Measurements from ENCODE around the gene CYB5A. TPM values are rescaled to one million over a fixed set of nuclear protein-coding genes. Genes with fewer than 3 reads are reported as not detected.

The CYB5A gene
- total and polyA plus RNA-seq, 9 of the 15 experiments (the other 6 are each of a cell fraction or from before 2014, with no cell fraction given) = 11.9 to 22.6 (median 14.1) TPM

DNA sequence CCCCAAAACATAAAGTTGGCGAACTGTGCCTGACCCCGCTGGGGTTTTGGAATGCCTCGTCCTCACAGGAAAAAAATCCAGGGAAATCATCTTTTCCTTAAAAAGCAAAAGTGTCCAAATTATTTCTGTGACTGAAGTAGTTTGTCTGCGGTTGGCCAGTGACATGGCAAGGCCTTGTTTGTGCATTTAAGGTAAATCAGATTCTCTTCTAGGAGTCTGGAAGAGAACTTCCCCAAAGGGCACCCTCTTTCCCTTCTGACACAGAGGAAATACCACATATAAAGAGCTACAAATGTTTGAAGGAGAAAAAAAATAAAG lies 737 bp upstream of the CYB5A start (continued):
- TF ChIP-seq, protein P1, sequence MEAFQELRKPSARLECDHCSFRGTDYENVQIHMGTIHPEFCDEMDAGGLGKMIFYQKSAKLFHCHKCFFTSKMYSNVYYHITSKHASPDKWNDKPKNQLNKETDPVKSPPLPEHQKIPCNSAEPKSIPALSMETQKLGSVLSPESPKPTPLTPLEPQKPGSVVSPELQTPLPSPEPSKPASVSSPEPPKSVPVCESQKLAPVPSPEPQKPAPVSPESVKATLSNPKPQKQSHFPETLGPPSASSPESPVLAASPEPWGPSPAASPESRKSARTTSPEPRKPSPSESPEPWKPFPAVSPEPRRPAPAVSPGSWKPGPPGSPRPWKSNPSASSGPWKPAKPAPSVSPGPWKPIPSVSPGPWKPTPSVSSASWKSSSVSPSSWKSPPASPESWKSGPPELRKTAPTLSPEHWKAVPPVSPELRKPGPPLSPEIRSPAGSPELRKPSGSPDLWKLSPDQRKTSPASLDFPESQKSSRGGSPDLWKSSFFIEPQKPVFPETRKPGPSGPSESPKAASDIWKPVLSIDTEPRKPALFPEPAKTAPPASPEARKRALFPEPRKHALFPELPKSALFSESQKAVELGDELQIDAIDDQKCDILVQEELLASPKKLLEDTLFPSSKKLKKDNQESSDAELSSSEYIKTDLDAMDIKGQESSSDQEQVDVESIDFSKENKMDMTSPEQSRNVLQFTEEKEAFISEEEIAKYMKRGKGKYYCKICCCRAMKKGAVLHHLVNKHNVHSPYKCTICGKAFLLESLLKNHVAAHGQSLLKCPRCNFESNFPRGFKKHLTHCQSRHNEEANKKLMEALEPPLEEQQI (IDR thresholded peaks at IDR 0.05) = no peak
- TF ChIP-seq NONO (IDR thresholded peaks at IDR 0.05; ENCODE audit: low read depth in 2 of 2, low read length in 1 of 2) (no peak), CHD1 (IDR thresholded peaks at IDR 0.05; ENCODE audit: low read length) (no peak), PCBP1 (IDR thresholded peaks at IDR 0.05; ENCODE audit: low read depth, low read length, poor library complexity, severe bottlenecking) (no peak)
- TF ChIP-seq, protein P2, sequence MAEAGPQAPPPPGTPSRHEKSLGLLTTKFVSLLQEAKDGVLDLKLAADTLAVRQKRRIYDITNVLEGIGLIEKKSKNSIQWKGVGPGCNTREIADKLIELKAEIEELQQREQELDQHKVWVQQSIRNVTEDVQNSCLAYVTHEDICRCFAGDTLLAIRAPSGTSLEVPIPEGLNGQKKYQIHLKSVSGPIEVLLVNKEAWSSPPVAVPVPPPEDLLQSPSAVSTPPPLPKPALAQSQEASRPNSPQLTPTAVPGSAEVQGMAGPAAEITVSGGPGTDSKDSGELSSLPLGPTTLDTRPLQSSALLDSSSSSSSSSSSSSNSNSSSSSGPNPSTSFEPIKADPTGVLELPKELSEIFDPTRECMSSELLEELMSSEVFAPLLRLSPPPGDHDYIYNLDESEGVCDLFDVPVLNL (CRISPR knock-in tag; IDR thresholded peaks at IDR 0.05; ENCODE audit: low read depth) = no peak

DNA sequence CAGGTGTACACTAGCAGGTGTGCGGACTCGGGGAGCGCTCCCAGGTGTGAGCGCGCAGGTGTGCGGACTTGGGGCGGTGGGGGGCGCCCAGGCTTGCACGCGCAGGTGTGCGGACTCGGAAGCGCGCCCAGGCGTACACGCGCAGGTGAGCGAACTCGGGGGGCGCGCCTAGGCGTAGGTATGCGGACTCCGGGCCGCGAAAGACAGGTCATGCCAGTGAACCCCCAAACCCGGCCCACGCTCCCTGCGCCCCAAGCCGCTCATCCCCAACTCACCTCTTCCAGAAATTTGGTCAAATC lies 342 bp downstream of the CYB5A start:
- H3K9me1 ChIP-seq (ENCODE audit: control insufficient read depth, insufficient read depth, low read length) = no peaks in the 10 kb centered on the region
- POLR2A ChIA-PET = no interaction called here
- WGBS (ENCODE audit: insufficient coverage, low coverage, missing lambda C conversion rate) = no CpG with 5 or more reads among the region's 30 CpGs
- H3K9ac ChIP-seq (ENCODE audit: insufficient read depth in 1 of 2, low read depth in 2 of 2, low read length in 2 of 2) = peak overlapping the region; percentile 38 to 68; a peak in 3 of 4 replicates
- H3K4me1 ChIP-seq (replicated peaks in 1 of 2; ENCODE audit: control insufficient read depth in 2 of 2, insufficient read depth in 2 of 2, low read length in 2 of 2) = peaks cover 2 to 11% of the 10 kb centered on the region in 2 experiments; a peak in 3 of 5 replicates
- ATAC-seq = no peak
- no peak for DNase-seq (ENCODE audit: extremely low read depth in 1 of 4, low spot score in 3 of 4)
- H3K9me3 ChIP-seq (replicated peaks; ENCODE audit: control insufficient read depth, insufficient read depth, low read depth, low read length) = no peaks in the 10 kb centered on the region
- H3K79me2 ChIP-seq (ENCODE audit: control insufficient read depth, insufficient read depth, low read length) = no peaks in the 10 kb centered on the region; the same call in 2 of the 3 replicates
- no peak overlapping the region for H3K27ac ChIP-seq (ENCODE audit: extremely low read depth, low read depth, low read length)
- H2AFZ ChIP-seq (ENCODE audit: low read depth, low read length) = 0 out of 2 replicates have a peak overlapping the region, but pooled peaks have one; percentile 32
- no peak for FAIRE-seq
- in situ Hi-C loops (cut with MboI) = no loop called here
- BruUV-seq (replicated peaks) = no TSS peak
- H3K36me3 ChIP-seq (ENCODE audit: control insufficient read depth, insufficient read depth, low read length) = no peaks in the 10 kb centered on the region
- peak overlapping the region; percentile 47 for H3K4me3 ChIP-seq
- H4K20me1 ChIP-seq (replicated peaks; ENCODE audit: control insufficient read depth, insufficient read depth, low read length) = no peaks in the 10 kb centered on the region
- H3K4me2 ChIP-seq (ENCODE audit: insufficient read depth, low read length) = peak overlapping the region; percentile 49; the same call in 1 of the 2 replicates
- H3K27me3 ChIP-seq (ENCODE audit: control insufficient read depth in 2 of 2, insufficient read depth in 2 of 2, low read length in 2 of 2) = no peaks in the 10 kb centered on the region
- intact Hi-C loops (cut with micrococcal nuclease) = no loop called here
- CTCF ChIA-PET (ENCODE audit: low intra/inter-chr PET ratio) = no interaction called here
- TF ChIP-seq, protein P3, sequence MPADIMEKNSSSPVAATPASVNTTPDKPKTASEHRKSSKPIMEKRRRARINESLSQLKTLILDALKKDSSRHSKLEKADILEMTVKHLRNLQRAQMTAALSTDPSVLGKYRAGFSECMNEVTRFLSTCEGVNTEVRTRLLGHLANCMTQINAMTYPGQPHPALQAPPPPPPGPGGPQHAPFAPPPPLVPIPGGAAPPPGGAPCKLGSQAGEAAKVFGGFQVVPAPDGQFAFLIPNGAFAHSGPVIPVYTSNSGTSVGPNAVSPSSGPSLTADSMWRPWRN (IDR thresholded peaks at IDR 0.05; ENCODE audit: low read depth) = no peak
- TF ChIP-seq OTX1 (CRISPR knock-in tag; IDR thresholded peaks at IDR 0.05) (no peak), SMARCE1 (IDR thresholded peaks at IDR 0.05) (no peak), TRIM28 (IDR thresholded peaks at IDR 0.05) (no peak), ZNF57 (CRISPR knock-in tag; IDR thresholded peaks at IDR 0.05) (no peak)
- TF ChIP-seq, protein P4, sequence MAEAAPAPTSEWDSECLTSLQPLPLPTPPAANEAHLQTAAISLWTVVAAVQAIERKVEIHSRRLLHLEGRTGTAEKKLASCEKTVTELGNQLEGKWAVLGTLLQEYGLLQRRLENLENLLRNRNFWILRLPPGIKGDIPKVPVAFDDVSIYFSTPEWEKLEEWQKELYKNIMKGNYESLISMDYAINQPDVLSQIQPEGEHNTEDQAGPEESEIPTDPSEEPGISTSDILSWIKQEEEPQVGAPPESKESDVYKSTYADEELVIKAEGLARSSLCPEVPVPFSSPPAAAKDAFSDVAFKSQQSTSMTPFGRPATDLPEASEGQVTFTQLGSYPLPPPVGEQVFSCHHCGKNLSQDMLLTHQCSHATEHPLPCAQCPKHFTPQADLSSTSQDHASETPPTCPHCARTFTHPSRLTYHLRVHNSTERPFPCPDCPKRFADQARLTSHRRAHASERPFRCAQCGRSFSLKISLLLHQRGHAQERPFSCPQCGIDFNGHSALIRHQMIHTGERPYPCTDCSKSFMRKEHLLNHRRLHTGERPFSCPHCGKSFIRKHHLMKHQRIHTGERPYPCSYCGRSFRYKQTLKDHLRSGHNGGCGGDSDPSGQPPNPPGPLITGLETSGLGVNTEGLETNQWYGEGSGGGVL (CRISPR knock-in tag; IDR thresholded peaks at IDR 0.05) = no peak
- TF ChIP-seq, protein P5, sequence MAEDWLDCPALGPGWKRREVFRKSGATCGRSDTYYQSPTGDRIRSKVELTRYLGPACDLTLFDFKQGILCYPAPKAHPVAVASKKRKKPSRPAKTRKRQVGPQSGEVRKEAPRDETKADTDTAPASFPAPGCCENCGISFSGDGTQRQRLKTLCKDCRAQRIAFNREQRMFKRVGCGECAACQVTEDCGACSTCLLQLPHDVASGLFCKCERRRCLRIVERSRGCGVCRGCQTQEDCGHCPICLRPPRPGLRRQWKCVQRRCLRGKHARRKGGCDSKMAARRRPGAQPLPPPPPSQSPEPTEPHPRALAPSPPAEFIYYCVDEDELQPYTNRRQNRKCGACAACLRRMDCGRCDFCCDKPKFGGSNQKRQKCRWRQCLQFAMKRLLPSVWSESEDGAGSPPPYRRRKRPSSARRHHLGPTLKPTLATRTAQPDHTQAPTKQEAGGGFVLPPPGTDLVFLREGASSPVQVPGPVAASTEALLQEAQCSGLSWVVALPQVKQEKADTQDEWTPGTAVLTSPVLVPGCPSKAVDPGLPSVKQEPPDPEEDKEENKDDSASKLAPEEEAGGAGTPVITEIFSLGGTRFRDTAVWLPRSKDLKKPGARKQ (CRISPR knock-in tag; IDR thresholded peaks at IDR 0.05) = no peak
